Activated T-cell treated with anti-CD3 and anti-CD28 coated beads for 4 hours (primary cell): ENCODE data around the gene ARID1B.

ENCODE experiments used
- DNase-seq: peaks from one replicate; pipeline ENCODE4 v3.0.0-alpha.2; 2020

Gene ARID1B

GRCh38 chr6:156857573-156857972, 80.4 kb downstream of the ARID1B start:
- DNase-seq: no peak

GRCh38 chr6:156859686-156860085, 82.5 kb downstream of the ARID1B start:
- DNase-seq: no peak

DNA sequence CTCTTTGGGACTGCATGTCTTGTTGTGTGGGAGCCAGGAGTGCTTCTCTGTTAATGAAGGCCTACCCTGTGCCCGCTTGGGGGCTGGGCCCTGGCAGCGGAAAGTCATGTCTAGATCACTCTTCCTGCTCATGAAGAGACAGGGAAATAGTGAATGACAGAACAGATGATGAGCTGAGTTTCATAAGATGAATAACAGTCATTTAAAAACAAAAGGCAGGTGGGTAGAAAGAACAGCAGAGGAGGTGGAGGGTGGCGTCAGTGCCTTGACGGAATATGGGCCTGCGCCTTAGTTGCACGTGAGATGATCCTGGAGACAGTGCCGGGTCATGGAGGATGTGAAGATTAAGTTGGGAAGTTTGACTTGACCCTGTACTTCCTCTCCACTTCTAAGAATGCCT, 85.5 kb downstream of the ARID1B start:
- DNase-seq: no peak

DNA sequence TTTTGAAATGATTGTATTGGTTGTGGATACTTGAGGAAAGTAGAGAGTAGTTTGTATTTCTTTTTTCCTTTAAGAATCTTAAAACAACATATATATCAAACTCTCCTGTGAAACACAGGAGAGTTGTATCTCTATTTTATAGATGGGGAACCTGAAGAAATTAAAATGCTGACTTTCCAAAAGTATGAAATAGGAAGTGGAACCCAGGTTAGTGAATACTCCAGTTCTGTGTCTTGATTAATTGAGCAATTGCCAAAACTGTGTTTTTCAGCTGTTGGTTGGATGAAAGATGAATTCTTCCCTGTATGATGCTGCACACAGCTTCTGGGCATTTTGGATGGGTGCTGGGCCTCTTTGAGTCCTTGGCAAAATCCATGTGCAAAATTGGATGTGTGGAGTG, 86.3 kb downstream of the ARID1B start:
- no peak for DNase-seq

DNA sequence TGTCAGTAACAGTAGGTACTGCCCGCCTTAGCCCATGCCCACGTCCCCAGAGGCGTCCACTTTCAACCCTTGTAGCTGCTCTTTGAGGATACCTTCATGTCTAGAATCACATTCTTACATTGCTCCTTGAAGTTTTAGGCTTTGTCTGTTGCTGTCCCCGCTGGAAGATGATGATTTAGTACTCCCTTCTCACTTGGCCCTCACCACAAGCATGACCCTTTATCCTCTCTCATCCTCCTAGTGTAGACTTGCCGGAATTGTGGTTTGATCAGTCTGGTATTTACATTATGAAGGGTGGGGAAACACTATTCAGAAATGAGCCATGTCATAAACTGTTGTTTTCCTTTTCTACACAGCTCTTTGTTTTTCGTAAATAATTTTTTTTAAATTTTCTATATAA, 87.4 kb downstream of the ARID1B start:
- DNase-seq: no peak

DNA sequence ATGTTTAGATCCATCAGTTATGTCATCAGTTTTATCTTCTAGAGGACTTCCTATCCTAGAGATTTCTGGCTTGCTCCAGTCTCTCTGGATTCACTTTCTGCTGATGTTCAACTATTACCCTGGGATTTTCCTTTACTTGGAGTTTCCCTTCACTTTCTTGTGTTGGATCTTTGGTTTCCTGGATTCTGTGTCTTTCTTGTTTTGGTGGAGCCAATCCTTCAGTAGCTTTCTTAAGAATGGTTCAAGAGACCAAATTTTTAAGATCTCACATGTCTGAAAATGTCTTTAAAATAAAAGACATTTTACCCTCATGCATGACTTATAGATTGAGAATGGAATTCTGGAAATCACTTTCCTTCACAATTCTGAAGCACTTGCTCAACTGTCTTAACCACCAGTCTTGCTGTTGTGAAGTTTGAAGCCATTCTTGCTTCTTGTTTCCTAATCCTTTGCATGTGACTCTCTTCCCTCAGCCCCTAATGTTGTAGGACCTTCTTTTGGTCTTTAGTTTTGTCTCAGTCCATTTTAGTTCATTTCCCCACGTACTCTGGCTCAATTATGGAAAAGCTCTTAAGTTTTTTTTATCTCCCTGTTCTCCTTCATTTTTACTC, 87.9 kb downstream of the ARID1B start:
- DNase-seq: no peak

GRCh38 chr6:156866220-156867015, 89.2 kb downstream of the ARID1B start:
- DNase-seq: no peak

- no peak for DNase-seq
Observed at GRCh38 chr6:156867121-156867520, 89.9 kb downstream of the ARID1B start.

GRCh38 chr6:156868385-156868784, 91.2 kb downstream of the ARID1B start:
- no peak for DNase-seq

DNA sequence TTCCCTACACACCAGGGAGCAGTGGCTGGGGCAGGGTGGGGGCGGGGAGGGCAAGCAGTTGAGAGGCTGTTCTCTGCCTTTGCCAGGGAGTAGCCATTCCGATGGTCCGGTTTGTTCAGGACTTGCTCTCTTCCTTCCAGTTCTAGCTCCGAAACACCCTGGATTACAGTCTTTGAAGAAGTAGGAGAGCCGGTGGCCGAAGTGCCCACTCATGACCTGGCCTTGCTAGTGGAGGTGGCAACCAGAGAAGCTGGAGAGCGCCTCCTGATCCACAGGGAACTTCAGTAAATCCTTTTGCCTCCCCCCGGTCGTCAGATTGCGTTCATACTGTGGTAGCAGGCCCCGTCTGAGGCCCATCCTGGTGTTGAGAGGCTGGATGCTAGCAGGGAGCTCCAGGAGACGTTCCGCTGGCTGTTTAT, 92.8 kb downstream of the ARID1B start:
- DNase-seq: no peak

DNA sequence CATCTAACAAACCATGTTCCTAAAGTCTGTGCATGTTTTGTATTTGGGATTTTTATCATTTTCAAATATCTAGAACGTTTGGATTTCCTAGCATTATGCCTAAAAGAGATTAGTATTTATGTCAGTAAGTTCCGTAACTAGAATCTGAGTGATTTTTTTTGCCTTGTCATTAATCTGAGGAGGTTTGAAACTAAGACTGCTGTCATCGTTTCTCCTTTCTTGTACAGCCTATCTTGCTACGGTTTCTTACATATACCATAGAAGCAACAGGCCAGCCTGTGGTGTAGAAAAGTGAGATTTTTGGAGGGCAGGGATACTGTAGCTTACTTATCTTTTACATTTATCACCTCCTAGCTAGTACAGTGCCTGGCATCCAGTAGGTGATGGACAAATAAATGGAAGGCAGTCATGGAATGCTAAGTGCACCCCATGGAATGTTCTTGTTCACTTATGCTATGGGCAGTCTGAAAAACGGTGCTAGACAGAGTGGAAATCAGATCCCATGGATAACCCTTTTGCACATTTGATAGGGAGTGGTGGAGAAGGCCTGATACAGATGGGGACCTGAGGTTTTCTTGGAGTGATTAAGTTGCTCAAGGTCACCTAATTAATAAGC, 93.9 kb downstream of the ARID1B start:
- no peak for DNase-seq

DNA sequence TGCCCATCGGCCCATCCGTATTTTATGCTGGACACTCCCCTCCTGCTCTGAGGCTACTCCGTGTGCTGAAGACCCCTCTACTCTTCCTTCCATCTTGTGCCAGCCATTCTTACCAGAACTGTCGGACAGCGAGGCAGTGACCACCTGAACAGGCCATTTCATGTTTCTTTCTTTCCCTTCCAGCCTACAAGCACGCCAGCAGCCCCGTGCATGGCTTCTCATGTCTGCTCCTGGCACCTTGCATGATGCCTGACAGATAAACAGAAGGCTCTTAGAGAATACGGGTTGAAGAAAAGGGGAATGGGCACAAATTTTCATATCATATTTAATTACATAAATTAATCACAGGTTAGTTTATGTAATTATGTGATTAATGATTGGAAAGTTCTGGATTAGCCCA, 95.7 kb downstream of the ARID1B start:
- DNase-seq: no peak

- no peak for DNase-seq
Observed at GRCh38 chr6:156873654-156874380, 96.6 kb downstream of the ARID1B start.

DNA sequence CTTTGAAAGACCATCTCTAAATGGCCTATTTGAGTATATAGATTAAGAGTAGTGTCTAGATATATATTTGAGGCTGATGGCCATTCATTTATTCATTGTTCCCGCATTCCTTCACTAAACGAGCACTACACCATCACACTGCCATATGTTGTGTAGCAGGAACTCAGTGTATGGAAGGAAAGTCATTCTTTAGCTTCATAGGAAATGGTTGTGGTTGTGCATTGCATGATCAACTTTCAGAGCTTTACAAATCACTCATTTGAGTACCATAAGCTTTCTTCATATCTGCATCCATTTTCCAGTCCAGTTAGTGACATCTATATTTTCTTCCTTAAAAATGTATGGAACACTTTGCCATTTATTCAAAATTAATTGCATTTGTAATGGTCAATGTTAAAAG, 97.9 kb downstream of the ARID1B start:
- no peak for DNase-seq

- DNase-seq: no peak
Observed at GRCh38 chr6:156876302-156876701, 99.1 kb downstream of the ARID1B start.

GRCh38 chr6:156877126-156877863, 100.1 kb downstream of the ARID1B start:
- DNase-seq: no peak

DNA sequence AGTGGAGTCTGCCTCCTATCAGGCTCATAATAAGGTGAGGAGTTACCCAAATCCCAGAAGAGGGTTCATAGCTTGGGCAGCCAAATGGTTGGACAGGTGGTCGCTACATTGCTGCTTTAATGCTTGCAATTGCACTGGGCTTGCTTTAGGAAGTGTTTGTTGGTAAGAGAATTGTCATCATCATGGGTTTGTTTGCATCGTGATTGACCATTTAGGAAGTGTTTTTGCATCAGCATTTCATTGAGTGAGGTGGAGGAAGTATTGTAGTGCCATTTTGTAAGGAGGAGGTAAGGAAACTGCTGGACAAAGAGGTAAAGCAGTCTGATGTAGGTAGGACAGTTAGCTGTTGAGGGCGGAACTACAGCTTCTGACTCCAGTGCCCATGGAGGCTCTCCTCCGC, 101.5 kb downstream of the ARID1B start:
- DNase-seq: no peak

DNA sequence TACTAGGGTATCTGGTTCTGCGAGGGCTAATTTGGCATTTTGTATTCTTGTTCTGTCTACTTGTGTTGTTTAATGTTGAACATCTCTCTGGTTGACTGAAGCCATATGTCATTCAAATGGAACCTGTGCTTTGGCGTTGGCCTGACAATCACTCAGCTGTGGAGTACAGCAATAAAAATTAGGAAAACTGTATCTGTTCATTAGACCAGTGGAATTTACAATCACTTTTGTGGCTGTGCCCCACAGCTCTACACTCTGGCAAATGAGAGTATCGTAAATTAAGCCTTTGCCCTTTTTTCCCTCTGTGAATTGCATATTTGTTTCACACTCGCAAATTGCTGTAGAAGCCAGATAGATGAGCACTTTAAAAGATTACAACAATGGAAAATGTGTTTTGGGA, 102.0 kb downstream of the ARID1B start:
- no peak for DNase-seq

GRCh38 chr6:156879591-156879990, 102.4 kb downstream of the ARID1B start:
- DNase-seq: no peak

- DNase-seq: no peak
Observed at GRCh38 chr6:156880913-156881312, 103.7 kb downstream of the ARID1B start.

GRCh38 chr6:156881687-156882629, 104.8 kb downstream of the ARID1B start:
- no peak for DNase-seq
